GM12892 (cell line): Measurements from ENCODE around the gene CARM1.

Experiments
- POLR2A ChIP-seq: IDR thresholded peaks from 2 replicates; pipeline ENCODE4 v1.6.1; 2011; ENCODE audit warnings: low read depth, low read length, control low read depth
- POLR2AphosphoS5 ChIP-seq: IDR thresholded peaks from 2 replicates; pipeline ENCODE4 v1.6.1; 2011; ENCODE audit warnings: low read depth, low read length, control low read depth
- TAF1 ChIP-seq: IDR thresholded peaks from 2 replicates; pipeline ENCODE4 v1.6.1; 2011; ENCODE audit warnings: low read depth, mild to moderate bottlenecking, control low read depth, low read length, borderline replicate concordance

DNA sequence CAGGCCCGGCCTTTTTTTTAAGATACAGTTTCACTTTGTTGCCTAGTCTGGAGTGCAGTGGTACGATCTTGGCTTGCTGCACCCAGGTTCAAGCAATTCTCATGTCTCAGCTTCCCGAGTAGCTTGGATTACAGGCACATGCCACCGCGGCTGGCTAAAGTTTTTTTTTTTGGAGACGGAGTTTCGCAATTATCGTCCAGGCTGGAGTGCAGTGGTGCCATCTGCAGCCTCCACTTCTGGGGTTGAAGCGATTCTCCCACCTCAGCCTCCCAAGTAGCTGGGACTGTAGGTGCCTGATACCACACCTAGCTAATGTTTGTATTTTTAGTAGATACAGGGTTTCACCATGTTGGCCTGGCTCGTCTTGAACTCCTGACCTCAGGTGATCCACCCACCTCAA, 4.9 kb upstream of the CARM1 start:
- no peak for TF ChIP-seq POLR2A
- no peak for TF ChIP-seq POLR2AphosphoS5
- TF ChIP-seq TAF1, result no peak
